Ishikawa (cell line): ENCODE results near the gene TMUB2.

Source experiments
- CEBPB ChIP-seq: IDR thresholded peaks from 2 replicates; pipeline ENCODE4 v1.6.1; 2012
- CREB1 ChIP-seq: IDR thresholded peaks from 2 replicates; pipeline ENCODE4 v1.6.1; 2012; ENCODE audit warnings: low read depth
- EP300 ChIP-seq: IDR thresholded peaks from 2 replicates; pipeline ENCODE4 v1.6.1; 2012; ENCODE audit warnings: borderline replicate concordance
- FOXM1 ChIP-seq: IDR thresholded peaks from 2 replicates; pipeline ENCODE4 v1.6.1; 2012; ENCODE audit warnings: low read depth, borderline replicate concordance
- MAX ChIP-seq: IDR thresholded peaks from 2 replicates; pipeline ENCODE4 v1.6.1; 2012
- RAD21 ChIP-seq: IDR thresholded peaks from 2 replicates; pipeline ENCODE4 v1.6.1; 2012; ENCODE audit warnings: low read depth
- TAF1 ChIP-seq: IDR thresholded peaks from 2 replicates; pipeline ENCODE4 v1.6.1; 2012; ENCODE audit warnings: low read depth, mild to moderate bottlenecking
- TEAD4 ChIP-seq: IDR thresholded peaks from 2 replicates; pipeline ENCODE4 v1.6.1; 2012
- YY1 ChIP-seq: IDR thresholded peaks from 2 replicates; pipeline ENCODE4 v1.6.1; 2012; ENCODE audit warnings: low read depth
- TF ChIP-seq, protein P1 (sequence below): IDR thresholded peaks from 2 replicates; pipeline ENCODE4 v1.6.1; 2012; ENCODE audit warnings: low read depth, mild to moderate bottlenecking

DNA sequence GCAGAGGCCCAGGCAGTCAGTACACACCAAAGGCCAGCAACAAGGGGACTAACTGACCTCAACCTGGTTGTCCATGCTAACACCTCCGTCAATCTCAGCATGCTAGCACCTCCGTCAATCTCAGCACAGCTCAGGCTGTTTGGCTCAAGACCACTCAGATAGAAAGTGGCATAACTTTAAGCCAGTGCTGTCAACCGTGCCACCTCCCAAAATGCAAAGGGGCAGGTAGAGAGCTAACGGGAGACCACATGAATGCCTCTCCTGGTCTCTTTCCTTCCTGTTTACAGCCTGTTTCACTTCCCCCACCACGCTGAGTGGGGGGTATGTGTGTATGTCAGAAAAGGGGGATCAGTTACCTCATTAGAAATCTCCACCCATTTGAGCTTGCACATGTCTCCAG lies 29.4 kb downstream of the TMUB2 start:
- TF ChIP-seq EP300 = no peak
- no peak for TF ChIP-seq RAD21
- TF ChIP-seq YY1 = no peak
- no peak for TF ChIP-seq TAF1
- TF ChIP-seq, protein P1, sequence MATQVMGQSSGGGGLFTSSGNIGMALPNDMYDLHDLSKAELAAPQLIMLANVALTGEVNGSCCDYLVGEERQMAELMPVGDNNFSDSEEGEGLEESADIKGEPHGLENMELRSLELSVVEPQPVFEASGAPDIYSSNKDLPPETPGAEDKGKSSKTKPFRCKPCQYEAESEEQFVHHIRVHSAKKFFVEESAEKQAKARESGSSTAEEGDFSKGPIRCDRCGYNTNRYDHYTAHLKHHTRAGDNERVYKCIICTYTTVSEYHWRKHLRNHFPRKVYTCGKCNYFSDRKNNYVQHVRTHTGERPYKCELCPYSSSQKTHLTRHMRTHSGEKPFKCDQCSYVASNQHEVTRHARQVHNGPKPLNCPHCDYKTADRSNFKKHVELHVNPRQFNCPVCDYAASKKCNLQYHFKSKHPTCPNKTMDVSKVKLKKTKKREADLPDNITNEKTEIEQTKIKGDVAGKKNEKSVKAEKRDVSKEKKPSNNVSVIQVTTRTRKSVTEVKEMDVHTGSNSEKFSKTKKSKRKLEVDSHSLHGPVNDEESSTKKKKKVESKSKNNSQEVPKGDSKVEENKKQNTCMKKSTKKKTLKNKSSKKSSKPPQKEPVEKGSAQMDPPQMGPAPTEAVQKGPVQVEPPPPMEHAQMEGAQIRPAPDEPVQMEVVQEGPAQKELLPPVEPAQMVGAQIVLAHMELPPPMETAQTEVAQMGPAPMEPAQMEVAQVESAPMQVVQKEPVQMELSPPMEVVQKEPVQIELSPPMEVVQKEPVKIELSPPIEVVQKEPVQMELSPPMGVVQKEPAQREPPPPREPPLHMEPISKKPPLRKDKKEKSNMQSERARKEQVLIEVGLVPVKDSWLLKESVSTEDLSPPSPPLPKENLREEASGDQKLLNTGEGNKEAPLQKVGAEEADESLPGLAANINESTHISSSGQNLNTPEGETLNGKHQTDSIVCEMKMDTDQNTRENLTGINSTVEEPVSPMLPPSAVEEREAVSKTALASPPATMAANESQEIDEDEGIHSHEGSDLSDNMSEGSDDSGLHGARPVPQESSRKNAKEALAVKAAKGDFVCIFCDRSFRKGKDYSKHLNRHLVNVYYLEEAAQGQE = no peak
- TF ChIP-seq FOXM1 = no peak
- TF ChIP-seq CEBPB = no peak
- no peak for TF ChIP-seq TEAD4
- no peak for TF ChIP-seq MAX
- TF ChIP-seq CREB1 = no peak
